Activated CD8-positive, alpha-beta memory T cell treated with anti-CD3 and anti-CD28 coated beads, Interleukin-2, amount 50 U/mL, for 48 hours (primary cell): ENCODE data around the gene ATP2B2.
"Not testable (repeated sequence)": the region's sequence is repeated elsewhere in the genome, so short reads cannot be mapped to it uniquely, and the experiment has no call there.

Experiments
- DNase-seq: peaks from one replicate; pipeline ENCODE4 v3.0.0-alpha.2; 2020

The ATP2B2 gene

GRCh38 chr3:10317961-10318350, 187.4 kb downstream of the ATP2B2 start:
- no peak for DNase-seq

- no peak for DNase-seq
Observed at GRCh38 chr3:10317311-10317960, 187.9 kb downstream of the ATP2B2 start.

GRCh38 chr3:10315771-10316344, 189.5 kb downstream of the ATP2B2 start:
- DNase-seq, result no peak

GRCh38 chr3:10315101-10315500, 190.3 kb downstream of the ATP2B2 start:
- DNase-seq, result no peak

GRCh38 chr3:10312861-10313260, 192.5 kb downstream of the ATP2B2 start:
- DNase-seq, result no peak

- DNase-seq, result no peak
Observed at GRCh38 chr3:10312391-10312790, 193.0 kb downstream of the ATP2B2 start.

- no peak for DNase-seq
Observed at GRCh38 chr3:10311710-10312109, 193.7 kb downstream of the ATP2B2 start.

- DNase-seq, result no peak
Observed at GRCh38 chr3:10310578-10310977, 194.8 kb downstream of the ATP2B2 start.

GRCh38 chr3:10309736-10310135, 195.7 kb downstream of the ATP2B2 start:
- DNase-seq, result no peak

- DNase-seq, result no peak
Observed at GRCh38 chr3:10308678-10309077, 196.7 kb downstream of the ATP2B2 start.

GRCh38 chr3:10306156-10306555, 199.2 kb downstream of the ATP2B2 start:
- no peak for DNase-seq

GRCh38 chr3:10305331-10305902, 200.0 kb downstream of the ATP2B2 start:
- DNase-seq, result no peak

- DNase-seq, result no peak
Observed at GRCh38 chr3:10304905-10305304, 200.5 kb downstream of the ATP2B2 start.

- DNase-seq, result no peak
Observed at GRCh38 chr3:10303785-10304184, 201.6 kb downstream of the ATP2B2 start.

GRCh38 chr3:10303105-10303504, 202.3 kb downstream of the ATP2B2 start:
- no peak for DNase-seq

GRCh38 chr3:10300087-10300486, 205.3 kb downstream of the ATP2B2 start:
- no peak for DNase-seq

GRCh38 chr3:10299679-10300078, 205.7 kb downstream of the ATP2B2 start:
- no peak for DNase-seq

GRCh38 chr3:10299175-10299574, 206.2 kb downstream of the ATP2B2 start:
- no peak for DNase-seq

- not testable (repeated sequence) for DNase-seq
Observed at GRCh38 chr3:10298064-10298463, 207.3 kb downstream of the ATP2B2 start.

- DNase-seq, result no peak
Observed at GRCh38 chr3:10294030-10294586, 211.3 kb downstream of the ATP2B2 start.

GRCh38 chr3:10292505-10293419, 212.6 kb downstream of the ATP2B2 start, which contains the start of gene GHRL:
TSS of gene GHRL (minus strand) at chr3:10292947. CDS start at chr3:10290180, 2,767 bp downstream.
- DNase-seq, result no peak

GRCh38 chr3:10291641-10292040, 213.7 kb downstream of the ATP2B2 start:
- no peak for DNase-seq
